TTC549 (cell line): ENCODE results near the gene SMURF2.
A peak's percentile ranks its signal among the peaks of the same experiment; 100 is the strongest.

Source experiments
- FAIRE-seq: peaks from 2 replicates; lab custom pipeline; 2012; peaks lifted over from hg19 to GRCh38; lab: Jason Lieb, UNC

Gene SMURF2

DNA sequence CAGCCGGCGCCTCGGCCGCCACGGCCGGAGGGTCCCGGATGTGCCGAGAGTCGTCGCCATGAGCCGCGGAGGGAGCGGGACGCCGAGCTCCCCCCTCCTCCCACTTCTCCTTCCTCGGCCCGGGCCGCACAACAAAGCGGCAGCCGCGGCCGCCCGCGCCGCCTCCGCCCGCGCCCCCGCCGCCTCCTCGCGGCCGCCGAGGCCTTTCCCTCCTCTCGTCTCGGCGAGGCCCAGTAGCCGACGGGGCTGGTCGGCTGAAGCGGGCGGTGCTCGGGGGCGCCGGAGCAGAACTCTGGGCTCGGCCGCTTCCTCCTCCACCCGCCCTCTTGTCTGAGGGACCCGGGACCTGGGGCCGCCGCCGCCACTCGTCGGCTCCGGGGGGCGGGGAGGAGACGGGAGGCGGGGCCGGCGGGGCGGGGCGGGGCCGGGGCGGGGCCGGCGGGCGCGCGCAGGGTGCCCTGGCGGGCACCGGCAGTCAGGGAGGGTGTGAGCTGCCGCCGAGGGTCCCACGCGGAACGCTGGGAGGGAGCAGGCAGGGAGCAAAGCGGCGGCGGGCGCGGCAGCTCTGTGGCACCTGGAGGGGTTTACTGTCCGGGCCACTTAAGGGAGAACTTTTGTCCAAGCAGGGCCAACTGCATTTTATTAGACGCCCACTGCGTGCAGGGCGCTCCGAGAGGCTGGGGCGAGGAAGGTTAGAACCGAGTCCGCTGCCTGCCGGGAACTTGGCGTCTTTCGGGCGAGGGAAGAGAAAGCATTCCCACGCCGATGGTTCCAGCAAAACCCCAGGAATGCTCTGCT lies at the start of gene SMURF2:
SMURF2 (minus strand) TSS at position 332 of the 798 bp plus-strand sequence. CDS start 427 bp downstream, outside the sequence.
- FAIRE-seq, result no peak

DNA sequence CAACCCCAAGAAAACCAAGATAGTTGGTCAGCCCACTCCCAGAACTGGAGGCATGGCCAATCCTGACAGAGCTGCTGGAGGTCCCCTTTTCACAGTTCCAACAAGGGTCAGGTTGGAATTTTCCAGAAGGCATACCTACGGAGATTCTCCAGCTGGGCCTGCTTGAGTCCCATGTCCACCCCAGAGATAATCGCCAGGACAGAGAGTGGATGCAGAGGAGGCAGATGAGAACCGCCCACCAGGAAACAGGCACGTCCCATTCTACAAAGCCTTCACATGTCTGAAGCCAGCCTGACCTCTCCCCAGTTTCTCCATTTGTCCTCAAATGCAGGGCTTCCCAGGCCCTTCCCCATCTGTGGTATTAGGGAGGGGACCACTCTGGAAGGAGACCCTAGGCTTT lies 47.4 kb upstream of the SMURF2 start:
- no peak for FAIRE-seq

GRCh38 chr17:64707050-64707591 lies 45.0 kb upstream of the SMURF2 start:
- no peak for FAIRE-seq

- FAIRE-seq, result no peak
Observed at GRCh38 chr17:64706224-64707049, 44.3 kb upstream of the SMURF2 start.

DNA sequence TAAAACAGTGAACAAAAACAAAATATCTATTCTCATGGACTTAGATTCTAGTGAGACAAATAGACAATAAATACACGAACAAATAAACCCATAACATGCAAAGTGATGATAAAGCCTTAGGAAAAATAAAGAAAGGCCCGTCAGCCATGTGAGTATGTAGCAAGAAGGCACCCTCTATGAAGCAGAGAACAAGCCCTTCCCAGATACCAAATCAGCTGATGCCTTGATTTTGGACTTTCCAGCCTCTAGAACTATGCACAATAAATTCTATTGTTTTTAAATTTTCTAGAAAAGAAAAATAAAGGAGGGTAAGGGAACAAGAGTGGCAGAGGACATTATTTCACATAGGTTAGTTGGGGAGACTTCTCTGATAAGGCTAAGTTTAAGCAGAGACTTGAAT lies 40.7 kb upstream of the SMURF2 start:
- no peak for FAIRE-seq

DNA sequence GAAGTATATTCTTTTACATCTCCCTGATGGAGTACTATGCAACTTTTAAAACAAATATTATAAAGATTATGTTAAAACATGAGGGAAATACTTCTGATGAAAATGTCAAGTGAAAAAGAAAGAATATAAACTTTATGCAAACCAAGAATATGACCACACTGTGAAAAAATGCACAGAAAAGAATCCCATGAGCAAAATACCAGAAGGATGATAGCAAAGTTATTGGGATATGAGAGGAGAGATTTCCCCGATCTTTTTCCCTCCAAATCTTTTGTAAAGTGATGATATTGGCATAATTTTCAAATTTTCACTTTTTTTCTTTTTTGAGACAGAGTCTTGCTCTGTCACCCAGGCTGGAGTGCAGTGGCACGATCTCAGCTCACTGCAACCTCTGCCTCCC lies 36.6 kb upstream of the SMURF2 start:
- no peak for FAIRE-seq

GRCh38 chr17:64694207-64694606 lies 32.1 kb upstream of the SMURF2 start:
- no peak for FAIRE-seq

DNA sequence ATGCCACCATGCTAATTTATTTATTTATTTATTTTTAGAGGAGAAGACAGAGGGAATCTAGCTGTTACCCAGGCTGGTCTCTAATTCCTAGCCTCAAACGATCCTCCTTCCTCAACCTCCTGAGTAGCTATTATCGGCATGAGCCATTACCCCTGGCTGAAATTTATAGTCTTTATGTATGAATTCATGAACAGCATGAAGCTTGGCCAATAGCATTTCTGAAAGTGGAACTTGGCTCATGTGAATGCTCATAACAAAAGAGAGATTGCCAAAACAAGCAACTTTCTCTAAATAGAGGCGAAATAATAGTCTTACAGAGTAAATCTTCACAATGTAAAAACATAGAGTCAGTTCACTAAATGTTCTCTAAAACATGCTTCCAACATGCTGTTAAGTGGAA lies 30.1 kb upstream of the SMURF2 start:
- no peak for FAIRE-seq

GRCh38 chr17:64689106-64689505 lies 27.0 kb upstream of the SMURF2 start:
- FAIRE-seq, result no peak

- no peak for FAIRE-seq
Observed at GRCh38 chr17:64688481-64688880, 26.4 kb upstream of the SMURF2 start.

- no peak for FAIRE-seq
Observed at GRCh38 chr17:64687961-64688360, 25.9 kb upstream of the SMURF2 start.

DNA sequence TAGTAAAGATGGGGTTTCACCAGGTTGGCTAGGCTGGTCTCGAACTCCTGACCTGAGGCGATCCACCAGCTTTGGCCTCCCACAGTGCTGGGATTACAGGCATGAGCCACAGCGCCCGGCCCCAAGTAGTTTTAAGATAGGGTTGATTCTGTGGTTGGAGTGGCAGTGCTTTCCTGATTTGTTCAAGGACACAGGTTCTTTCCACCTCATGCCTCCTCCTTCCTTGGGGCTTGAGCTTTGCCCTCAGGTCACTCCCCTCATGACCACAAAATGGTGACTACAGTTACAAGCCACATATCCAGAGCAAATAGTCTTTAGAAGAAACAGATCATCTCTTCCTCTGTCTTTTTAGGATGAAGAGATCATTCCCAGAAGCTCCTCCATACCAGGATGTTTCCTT lies 25.3 kb upstream of the SMURF2 start:
- FAIRE-seq, result no peak

GRCh38 chr17:64686705-64687104 lies 24.6 kb upstream of the SMURF2 start:
- no peak for FAIRE-seq

DNA sequence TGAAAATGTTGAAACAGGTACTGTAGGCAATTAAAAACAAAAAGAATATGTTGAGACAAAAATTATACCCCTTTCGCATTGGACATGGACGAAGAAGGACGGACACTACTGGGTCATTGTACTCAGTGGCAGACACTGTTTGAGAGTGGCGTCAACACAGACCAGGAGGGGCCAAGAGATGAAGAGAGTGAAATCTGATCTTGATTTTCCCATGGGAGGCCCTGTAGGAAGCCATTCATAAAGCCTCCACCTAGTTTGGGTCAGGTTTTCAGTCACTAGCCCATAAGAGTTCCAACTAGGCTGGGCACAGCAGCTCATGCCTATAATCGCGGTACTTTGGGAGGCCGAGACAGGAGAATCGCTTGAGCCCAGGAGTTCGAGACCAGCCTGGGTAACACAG lies 23.6 kb upstream of the SMURF2 start:
- FAIRE-seq, result no peak

DNA sequence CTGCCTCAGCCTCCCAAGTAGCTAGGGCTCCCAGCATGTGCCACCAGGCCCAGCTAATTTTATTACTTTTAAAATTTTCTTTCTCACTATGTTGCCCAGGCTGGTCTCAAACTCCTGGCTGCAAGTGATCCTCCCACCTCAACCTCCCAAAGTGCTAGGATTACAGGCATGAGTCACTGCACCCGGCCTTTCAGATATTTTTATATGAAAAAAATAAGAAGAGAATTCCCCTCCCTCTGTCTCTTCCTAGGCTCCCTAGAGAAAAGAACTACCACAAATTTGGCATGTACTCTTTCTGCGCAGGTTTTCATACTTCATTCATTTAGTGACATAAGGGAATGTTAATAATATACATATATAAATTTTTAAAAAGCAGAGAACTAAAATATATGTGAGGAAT lies 21.7 kb upstream of the SMURF2 start:
- no peak for FAIRE-seq

GRCh38 chr17:64682261-64683181 lies 20.4 kb upstream of the SMURF2 start:
- no peak for FAIRE-seq

GRCh38 chr17:64679710-64680216 lies 17.7 kb upstream of the SMURF2 start:
- FAIRE-seq, result peak; percentile 36

DNA sequence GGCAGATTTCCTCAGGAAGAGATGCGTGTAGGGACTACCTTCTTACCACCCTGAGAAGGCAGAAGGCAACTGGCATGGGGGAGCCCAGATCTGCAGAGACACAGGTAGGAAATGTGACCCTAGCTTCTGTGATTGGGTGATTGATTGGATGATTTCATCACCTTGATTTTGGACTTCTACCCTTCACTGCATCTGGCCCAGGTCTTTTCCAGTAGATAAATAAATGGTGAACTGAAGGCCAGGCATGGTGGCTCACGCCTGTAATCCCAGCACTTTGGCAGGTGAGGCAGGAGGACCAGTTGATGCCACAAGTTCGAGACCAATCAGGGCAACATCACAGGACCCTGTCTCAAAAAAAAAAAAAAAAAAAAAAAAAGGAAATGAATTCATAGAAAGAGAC lies 14.7 kb upstream of the SMURF2 start:
- FAIRE-seq, result no peak

DNA sequence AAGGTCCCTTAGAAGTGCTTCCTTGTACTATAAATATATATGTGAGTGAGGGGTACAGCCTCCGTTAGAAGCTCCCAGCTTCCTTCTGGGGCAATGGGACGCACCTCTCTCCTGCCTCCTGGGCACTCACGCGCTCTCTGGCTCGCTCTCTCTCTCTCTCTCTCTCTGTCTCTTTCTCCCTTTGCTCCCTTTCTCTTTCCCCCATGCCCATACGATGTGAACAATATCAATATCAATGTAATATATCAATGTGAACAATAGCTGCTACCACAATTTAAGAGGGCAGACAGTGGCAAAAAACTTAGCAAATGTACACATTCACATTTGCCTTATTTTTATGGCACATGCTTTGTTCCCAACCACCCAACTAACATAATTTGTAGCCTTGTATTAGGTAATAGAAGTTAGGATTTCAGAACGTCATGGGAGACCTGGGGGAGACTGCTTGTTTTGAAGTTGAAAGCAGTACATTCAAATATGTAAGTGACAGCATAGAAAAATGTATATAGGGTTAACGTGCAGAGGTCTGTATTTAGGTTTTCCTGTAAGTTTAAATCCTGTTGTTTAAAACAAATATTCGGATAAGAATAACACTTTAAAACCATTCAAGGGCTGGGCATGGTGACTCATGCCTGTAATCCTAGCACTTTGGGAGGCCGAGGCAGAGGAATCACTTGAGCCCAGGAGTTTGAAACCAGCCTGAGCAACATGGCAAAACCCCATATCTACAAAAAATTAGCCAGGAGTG lies 8.9 kb upstream of the SMURF2 start:
- FAIRE-seq, result peak; percentile 97

GRCh38 chr17:64667807-64668721 lies 6.0 kb upstream of the SMURF2 start:
- peak; percentile 91 for FAIRE-seq
